GM12864 (cell line): ENCODE results near the gene ZNF749.
A peak's percentile ranks its signal among the peaks of the same experiment; 100 is the strongest.

Experiments used
- DNase-seq: peaks from one replicate; pipeline ENCODE4 v3.0.0-alpha.2; 2011; ENCODE audit warnings: low read depth
- H3K4me3 ChIP-seq: 2 replicates; pipeline ENCODE4 v1.5.1; 2011; ENCODE audit warnings: mild to moderate bottlenecking, low read depth, low read length, control low read depth
- CTCF ChIP-seq: IDR thresholded peaks from 2 replicates; pipeline ENCODE4 v1.5.1; 2011; ENCODE audit warnings: low read depth, mild to moderate bottlenecking, moderate library complexity, low read length, control low read depth, inconsistent platforms; ENCODE audit errors: missing control alignments

ZNF749 gene

GRCh38 chr19:57406516-57407123, 28.5 kb upstream of the ZNF749 start:
- TF ChIP-seq CTCF: peak; percentile 81
- no peak overlapping the region for H3K4me3 ChIP-seq
- no peak for DNase-seq

- no peak for TF ChIP-seq CTCF
- H3K4me3 ChIP-seq: peak within 1 kb of the TSS; percentile 65
- DNase-seq: peak; percentile 88
These were observed 24.1 kb upstream of the ZNF749 start, which contains the start of gene ZNF17 for GRCh38 chr19:57410877-57411671. Gene ZNF17 (plus strand): TSS chr19:57411161. CDS start chr19:57413616, 2,455 bp downstream.

GRCh38 chr19:57419439-57419838, 15.7 kb upstream of the ZNF749 start:
- no peak for DNase-seq
- no peak for TF ChIP-seq CTCF
- H3K4me3 ChIP-seq: no peak overlapping the region

- no peak overlapping the region for H3K4me3 ChIP-seq
- TF ChIP-seq CTCF: no peak
- no peak for DNase-seq
These were observed 14.1 kb upstream of the ZNF749 start for GRCh38 chr19:57421037-57421436.

- DNase-seq: no peak
- H3K4me3 ChIP-seq: peak overlapping the region; percentile 78
- no peak for TF ChIP-seq CTCF
These were observed 601 bp upstream of the ZNF749 start for GRCh38 chr19:57434386-57435061.

- TF ChIP-seq CTCF: no peak
- peak overlapping the region; percentile 78 for H3K4me3 ChIP-seq
- DNase-seq: no peak
These were observed 1.3 kb downstream of the ZNF749 start for GRCh38 chr19:57436417-57436816.
